Measurements from ENCODE around the gene SHE. TPM values are rescaled to one million over a fixed set of nuclear protein-coding genes. Genes with fewer than 3 reads are reported as not detected.

The SHE gene
- total and polyA plus RNA-seq, 10 of the 15 experiments (the other 5 are each of a cell fraction or from before 2014, with no cell fraction given): under 0.01 to 0.05 (median 0.03) TPM; not detected in 3

GRCh38 chr1:154483941-154484803, 18.0 kb downstream of the SHE start:
- intact Hi-C loops (cut with micrococcal nuclease; ENCODE audit: unreplicated experiment): loop anchor here (5.0 to 10.0 kb wide), 2 partner anchors 183 to 601 kb away; no protein-coding TSS in a partner anchor
- peaks cover 1 to 3% of the 10 kb centered on the region in 2 experiments; a peak in 1 of 4 replicates for H3K27me3 ChIP-seq (replicated peaks in 1 of 2; ENCODE audit: control insufficient read depth in 2 of 2, insufficient read depth in 2 of 2, low read length in 1 of 2)
- H3K4me1 ChIP-seq (ENCODE audit: control insufficient read depth, insufficient read depth, low read length): no peaks in the 10 kb centered on the region
- no peaks in the 10 kb centered on the region for H4K20me1 ChIP-seq (ENCODE audit: control insufficient read depth, insufficient read depth)
- BruUV-seq (replicated peaks): no TSS peak
- in situ Hi-C loops (cut with MboI): no loop called here
- ChIA-PET SMC1A (ENCODE audit: uncharacterized antibody, unreplicated experiment) (interaction anchor here (1.0 to 8.2 kb wide), 3 partner anchors 9 to 69 kb away, joined by 3 to 151 read pairs (median 97); no protein-coding TSS in a partner anchor), RAD21 (ENCODE audit: unreplicated experiment) (interaction anchor here (0.7 to 10.5 kb wide), 2 partner anchors 64 to 131 kb away, joined by 3 to 189 read pairs; no protein-coding TSS in a partner anchor), POLR2A (interaction anchor here (0.6 to 1.4 kb wide), 3 partner anchors 8 to 653 kb away, joined by 3 to 4 read pairs (median 3); no protein-coding TSS in a partner anchor), CTCF (interaction anchor here (0.6 to 11.6 kb wide), 3 partner anchors 13 to 155 kb away, joined by 3 to 302 read pairs (median 4); no protein-coding TSS in a partner anchor)
- H3K27ac ChIP-seq (ENCODE audit: control insufficient read depth, insufficient read depth): no peak overlapping the region
- no peak overlapping the region for H3K4me3 ChIP-seq
- H3K9ac ChIP-seq (ENCODE audit: control insufficient read depth, insufficient read depth, low read length): no peak overlapping the region
- no peaks in the 10 kb centered on the region for H3K9me3 ChIP-seq (replicated peaks; ENCODE audit: control insufficient read depth, insufficient read depth, low read length)
- TF ChIP-seq MEF2A (IDR thresholded peaks at IDR 0.05; ENCODE audit: insufficient read depth, low read depth, low read length): no peak
- no peak for TF ChIP-seq PAX8 (IDR thresholded peaks at IDR 0.05)
- TF ChIP-seq CUX1 (IDR thresholded peaks at IDR 0.05; ENCODE audit: insufficient replicate concordance, low read depth, low read length): no peak
- no peak for TF ChIP-seq HDGF (IDR thresholded peaks at IDR 0.05)
- no peak for TF ChIP-seq ATF7 (IDR thresholded peaks at IDR 0.05; ENCODE audit: low read depth)
- TF ChIP-seq ETV6 (conservative IDR thresholded peaks at IDR 0.05 in 1 of 2, IDR thresholded peaks at IDR 0.05 in 1 of 2; ENCODE audit: borderline replicate concordance in 1 of 2, low read depth in 1 of 2): no peak
- H3K4me2 ChIP-seq (ENCODE audit: control insufficient read depth, insufficient read depth): no peak overlapping the region
- H2AFZ ChIP-seq (ENCODE audit: control insufficient read depth, low read depth, low read length): no peak overlapping the region
- no peak for DNase-seq (ENCODE audit: low read depth, low spot score)
- FAIRE-seq: no peak
- ATAC-seq: no peak
- 69% methylated on average over 14 of the region's 14 CpGs for WGBS (ENCODE audit: insufficient coverage, insufficient replicate concordance, low lambda C conversion rate, missing lambda C conversion rate)
- H3K79me2 ChIP-seq (ENCODE audit: control insufficient read depth, insufficient read depth, low read length): no peaks in the 10 kb centered on the region
- H3K36me3 ChIP-seq (ENCODE audit: control insufficient read depth in 2 of 2, insufficient read depth in 2 of 2, low read length in 1 of 2): no peaks in the 10 kb centered on the region

Measured in GM12878 (cell line).